GM12865 (cell line): Measurements from ENCODE around the gene WDR81.

Experiments
- DNase-seq: peaks from one replicate; pipeline ENCODE4 v3.0.0; 2010; ENCODE audit warnings: low read depth
- H3K4me3 ChIP-seq: 2 replicates; pipeline ENCODE4 v1.5.1; 2011; ENCODE audit warnings: mild to moderate bottlenecking, low read depth, low read length, control low read depth
- TF ChIP-seq, protein P1 (sequence below): IDR thresholded peaks from 2 replicates; pipeline ENCODE4 v1.5.1; 2011; ENCODE audit warnings: low read length, control low read depth, low read depth, inconsistent platforms; ENCODE audit not compliant: insufficient read depth; ENCODE audit errors: missing control alignments

Gene WDR81

DNA sequence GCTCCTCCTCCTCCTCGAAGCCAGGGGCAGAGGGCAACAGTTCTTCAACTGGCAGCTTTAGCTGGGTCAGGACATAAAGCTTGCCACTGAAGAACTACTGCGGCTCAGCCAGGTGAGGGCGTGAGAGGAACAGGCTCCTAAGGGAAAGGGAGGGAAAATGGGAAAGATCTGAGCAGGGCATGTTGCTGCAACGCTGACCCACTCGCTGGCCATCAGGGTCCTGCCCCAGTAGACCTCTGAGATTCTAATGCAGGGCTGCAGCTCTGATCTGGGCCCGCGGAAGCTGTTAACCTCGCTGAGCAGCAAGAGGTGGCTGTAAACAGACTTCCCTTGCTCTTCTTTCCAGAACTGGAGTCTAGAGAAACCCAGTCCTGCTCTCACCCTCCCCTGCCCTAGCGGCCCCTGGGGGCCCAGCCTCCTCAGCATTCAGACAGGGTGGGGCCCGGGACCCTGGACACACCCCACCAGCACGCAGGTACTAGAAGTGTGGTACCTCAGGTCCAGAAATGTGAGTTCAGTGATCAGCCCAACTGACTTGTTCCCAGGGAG is 10.6 kb upstream of the WDR81 start:
- no peak for DNase-seq
- no peak overlapping the region for H3K4me3 ChIP-seq
- TF ChIP-seq, protein P1, sequence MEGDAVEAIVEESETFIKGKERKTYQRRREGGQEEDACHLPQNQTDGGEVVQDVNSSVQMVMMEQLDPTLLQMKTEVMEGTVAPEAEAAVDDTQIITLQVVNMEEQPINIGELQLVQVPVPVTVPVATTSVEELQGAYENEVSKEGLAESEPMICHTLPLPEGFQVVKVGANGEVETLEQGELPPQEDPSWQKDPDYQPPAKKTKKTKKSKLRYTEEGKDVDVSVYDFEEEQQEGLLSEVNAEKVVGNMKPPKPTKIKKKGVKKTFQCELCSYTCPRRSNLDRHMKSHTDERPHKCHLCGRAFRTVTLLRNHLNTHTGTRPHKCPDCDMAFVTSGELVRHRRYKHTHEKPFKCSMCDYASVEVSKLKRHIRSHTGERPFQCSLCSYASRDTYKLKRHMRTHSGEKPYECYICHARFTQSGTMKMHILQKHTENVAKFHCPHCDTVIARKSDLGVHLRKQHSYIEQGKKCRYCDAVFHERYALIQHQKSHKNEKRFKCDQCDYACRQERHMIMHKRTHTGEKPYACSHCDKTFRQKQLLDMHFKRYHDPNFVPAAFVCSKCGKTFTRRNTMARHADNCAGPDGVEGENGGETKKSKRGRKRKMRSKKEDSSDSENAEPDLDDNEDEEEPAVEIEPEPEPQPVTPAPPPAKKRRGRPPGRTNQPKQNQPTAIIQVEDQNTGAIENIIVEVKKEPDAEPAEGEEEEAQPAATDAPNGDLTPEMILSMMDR, result peak; percentile 29

DNA sequence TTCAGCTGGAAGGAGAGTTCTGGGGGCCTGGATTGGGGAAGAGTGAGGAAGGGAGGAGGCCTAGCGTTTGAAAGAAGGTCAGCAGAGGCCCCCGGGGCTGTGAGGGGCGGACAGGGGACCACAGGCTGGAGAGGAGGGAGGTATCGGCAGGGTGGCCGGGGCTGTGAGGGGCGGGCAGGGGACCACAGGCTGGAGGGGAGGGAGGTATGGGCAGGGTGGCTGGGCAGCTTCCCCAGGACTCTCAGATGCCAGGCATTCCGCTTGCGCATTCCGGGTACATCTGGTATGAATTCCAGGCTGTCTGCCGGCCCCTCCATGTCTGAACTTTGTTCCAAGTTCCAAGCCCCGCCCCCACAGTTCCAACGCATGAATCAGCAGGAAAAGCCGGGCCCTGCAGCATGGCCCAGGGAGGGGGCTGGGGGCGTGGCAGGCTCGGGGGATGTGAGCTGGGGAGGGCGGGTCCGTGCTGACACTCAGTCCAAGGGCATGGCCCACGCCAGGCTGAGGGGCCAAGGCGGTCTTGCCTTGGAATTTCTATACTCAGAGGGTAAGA is 10.0 kb upstream of the WDR81 start:
- DNase-seq, result no peak
- TF ChIP-seq, protein P1, result no peak
- H3K4me3 ChIP-seq, result no peak overlapping the region

DNA sequence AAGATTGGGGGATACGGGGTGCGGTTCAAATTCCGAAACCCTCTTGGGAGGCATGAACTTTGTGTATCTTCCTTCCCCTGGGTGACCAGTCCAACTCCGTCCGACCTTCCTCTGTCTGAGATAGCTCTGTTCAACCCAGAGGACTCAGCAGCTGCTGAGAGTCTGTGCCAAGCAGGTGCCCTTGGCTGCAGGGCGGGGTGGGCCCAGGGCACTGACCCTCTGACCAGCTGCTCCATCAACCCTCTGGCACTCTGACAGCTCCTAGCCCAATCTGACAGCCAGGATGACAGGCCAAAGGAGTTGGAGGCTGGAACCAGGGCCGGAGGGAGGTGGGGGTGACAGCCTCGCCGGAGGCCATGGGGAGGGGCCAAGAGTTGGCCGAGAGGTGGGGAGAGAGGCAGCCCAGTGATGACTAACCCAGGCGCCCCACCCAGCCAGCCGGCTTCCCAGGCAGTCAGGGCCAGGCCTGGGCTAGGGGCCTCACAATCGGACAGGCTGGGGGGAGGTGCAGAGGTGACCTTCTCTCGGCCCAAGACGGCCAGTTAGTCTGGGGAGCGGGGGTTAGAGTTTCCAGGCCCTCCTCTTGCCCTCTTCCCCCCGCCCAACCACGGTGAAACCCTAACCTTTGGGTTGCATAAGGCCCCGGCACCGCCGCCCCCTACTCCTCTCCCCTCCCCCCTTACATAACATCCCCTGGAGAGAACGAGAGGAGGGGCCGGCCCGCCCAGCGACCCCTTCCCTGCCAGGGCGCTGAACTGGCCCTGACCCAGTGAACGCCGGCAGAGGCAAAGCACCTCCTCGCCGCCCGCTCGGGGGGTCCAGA is 9.3 kb upstream of the WDR81 start:
- peak overlapping the region; percentile 76 for H3K4me3 ChIP-seq
- DNase-seq, result no peak
- TF ChIP-seq, protein P1, result no peak

DNA sequence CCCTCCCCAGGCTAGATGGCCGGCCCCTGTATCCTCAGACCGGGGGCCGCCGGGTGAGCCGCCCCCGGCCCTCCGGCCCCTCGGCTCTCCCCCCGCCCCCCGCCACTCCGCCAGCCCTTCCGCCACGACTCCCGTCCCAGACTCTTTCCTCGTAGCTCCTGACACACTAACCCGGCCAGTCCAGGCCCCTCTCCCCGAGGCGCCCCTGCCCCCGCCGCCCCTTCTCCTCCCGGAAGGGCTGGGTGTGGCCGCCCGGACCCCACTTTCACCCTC is 8.8 kb upstream of the WDR81 start:
- TF ChIP-seq, protein P1, result no peak
- DNase-seq, result no peak
- H3K4me3 ChIP-seq, result peak overlapping the region; percentile 76

DNA sequence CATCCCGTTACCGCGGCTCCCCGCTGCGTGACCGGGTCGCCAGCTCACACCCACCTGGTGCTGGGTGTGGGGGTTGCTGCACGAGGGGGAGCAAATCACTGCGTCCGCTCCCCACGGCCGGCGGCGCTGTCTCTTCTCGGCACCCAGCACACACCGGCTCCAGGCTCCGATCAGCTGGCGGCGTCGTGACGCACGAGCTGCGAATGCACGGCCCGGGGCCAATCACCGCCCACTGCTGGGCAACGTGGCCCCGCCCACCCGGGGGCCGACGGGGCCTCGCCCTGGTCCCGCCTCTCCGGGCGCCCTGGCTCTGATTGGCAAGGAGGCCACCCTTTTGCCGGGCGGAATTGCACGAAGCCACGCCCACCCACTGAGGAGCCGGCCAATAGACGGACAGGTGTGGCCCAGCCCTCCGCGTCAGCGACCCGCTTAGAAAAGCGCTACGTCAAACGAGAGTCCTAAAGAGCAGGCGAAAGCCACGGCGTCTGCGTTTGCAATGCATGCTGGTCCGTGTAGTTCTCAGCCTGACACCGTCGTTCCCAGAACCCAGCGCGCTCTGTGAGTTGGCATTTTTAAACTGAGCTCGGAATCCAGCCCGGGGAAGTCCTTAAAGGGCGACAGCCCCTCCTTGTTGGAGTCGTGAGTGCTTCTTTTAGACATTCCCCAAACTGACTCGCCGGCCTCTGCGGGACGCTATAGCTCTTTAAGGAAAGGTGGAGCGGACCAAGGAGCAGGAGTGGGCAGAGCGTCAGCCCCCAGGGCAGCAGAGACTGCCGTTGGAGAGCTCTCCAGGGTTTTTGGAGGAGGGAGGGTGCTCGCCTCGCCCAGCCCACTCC is 8.2 kb upstream of the WDR81 start:
- TF ChIP-seq, protein P1, result peak; percentile 4
- peak; percentile 100 for DNase-seq
- H3K4me3 ChIP-seq, result peak overlapping the region; percentile 76

DNA sequence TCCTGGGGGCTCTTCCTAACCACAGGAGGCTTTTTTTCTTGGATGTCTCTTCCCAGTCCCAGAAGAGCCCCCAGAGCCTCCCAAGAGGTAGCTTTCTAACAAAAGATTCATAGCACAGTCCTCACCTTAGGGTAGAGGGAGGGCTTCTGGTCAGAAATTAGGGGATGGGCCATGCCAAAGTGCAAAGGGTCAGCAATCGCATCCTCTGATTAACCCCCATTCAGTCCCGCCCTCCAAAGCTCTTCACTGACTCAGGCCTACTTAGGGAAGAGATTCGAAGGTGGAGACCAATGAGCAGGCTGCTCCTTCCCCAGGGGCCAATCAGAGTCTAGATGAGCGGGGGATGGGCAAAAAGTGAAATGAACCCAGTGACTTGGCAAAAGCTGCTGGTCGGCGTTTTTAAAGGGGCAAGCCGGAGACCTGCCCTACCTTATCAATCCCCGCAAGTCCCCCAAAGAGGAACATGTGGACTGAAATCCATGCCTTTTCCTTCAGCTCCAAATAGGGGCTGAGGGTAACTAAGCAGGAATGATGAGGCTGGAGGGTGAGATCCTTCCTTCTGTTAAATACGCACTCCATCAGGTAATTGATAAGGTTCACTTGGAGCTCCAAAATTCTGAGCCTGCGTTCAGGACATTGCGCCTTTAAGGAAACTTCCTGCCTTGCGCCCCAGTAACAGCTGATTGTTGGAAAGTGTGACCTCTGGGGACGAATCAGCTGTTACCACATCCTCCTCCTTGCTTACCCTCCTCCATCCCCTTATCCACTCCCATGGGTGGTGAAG is 7.4 kb upstream of the WDR81 start:
- TF ChIP-seq, protein P1, result no peak
- peak overlapping the region; percentile 71 for H3K4me3 ChIP-seq
- peak; percentile 99 for DNase-seq
